ENCODE measurements around the gene LGALS1.
"Not testable (repeated sequence)": the region's sequence is repeated elsewhere in the genome, so short reads cannot be mapped to it uniquely, and the experiment has no call there.

LGALS1 gene

DNA sequence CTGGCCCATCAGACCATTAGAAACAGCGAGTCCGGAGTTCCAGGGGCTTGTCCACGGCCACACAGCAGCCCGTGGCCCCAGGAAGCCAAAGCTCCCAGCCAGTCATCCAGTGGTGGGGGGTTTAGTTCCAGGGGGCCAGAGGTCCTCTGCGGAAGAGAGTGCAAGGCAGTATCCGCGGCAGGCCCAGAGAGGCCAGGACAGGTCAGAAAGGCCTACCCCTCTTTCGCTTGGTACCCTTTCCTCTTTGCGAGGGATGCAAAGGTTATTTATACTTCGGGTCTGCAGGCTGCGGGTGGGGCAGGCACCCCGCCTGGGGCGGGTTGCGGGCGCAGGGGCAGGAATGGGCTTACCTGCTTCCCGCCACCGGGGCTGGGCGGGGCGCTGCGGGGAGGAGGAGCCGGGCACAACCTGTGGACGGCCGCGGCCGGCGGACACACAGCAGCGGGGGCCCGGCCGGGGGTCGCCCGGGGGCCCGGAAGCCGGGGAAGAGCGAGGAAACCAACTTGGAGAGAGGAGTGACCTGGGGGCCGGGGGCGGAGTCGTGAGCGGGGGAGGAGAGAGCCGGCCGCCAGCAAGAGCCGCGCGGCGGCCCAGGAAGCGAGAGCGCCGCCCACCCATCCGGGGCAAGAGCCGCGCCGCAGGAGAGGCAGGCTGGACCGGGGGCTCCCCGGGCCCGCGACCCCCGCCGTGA lies 36.2 kb upstream of the LGALS1 start, which contains the start of gene SH3BP1:
SH3BP1 (plus strand) TSS at position 600 of the 691 bp plus-strand sequence. CDS start 119 bp downstream, outside the sequence.
- peak in 1 of 2 donors; percentile 37 for DNase-seq (ENCODE audit: low read depth in 2 of 2)

DNA sequence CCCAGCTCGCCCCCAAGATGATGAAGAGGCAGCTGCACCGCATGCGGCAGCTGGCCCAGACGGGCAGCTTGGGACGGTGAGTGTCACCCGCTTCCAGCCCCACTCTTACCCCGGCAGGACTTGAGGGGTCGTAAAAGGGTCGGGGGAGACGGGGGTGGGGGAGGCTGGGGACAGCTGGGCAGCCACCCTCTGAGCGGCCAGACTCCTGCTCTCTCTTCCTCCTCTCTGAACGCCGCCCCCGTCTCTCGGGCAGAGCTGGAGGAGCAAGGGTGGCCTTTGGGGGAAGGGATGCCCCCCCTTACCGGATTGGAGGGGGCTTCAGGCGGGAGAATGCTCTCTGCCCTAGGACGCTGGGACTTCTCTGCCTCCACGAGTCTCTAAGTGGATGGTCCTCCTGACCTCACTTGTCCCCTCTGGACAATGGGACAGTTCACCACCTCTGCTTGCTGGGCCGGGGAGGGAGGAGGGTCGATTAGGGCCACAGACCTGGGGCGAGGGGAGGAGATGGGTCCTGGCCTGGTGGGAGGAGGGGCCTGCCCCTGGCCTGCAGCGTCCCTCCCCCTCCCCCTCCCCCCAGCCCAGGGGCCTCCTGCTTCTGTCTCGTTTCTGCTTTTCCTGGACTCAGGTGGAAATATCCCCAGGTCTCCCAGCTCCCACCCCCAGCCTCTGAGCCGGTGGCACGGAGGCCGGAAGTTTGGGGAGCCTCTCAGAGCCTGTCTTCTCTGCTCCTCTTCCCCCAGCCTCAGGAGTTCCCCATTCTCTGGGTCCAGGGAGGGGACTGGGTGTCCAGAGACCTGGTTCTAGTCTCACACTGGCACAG lies 35.5 kb upstream of the LGALS1 start:
- no peak for DNase-seq (ENCODE audit: low read depth in 2 of 2)

DNA sequence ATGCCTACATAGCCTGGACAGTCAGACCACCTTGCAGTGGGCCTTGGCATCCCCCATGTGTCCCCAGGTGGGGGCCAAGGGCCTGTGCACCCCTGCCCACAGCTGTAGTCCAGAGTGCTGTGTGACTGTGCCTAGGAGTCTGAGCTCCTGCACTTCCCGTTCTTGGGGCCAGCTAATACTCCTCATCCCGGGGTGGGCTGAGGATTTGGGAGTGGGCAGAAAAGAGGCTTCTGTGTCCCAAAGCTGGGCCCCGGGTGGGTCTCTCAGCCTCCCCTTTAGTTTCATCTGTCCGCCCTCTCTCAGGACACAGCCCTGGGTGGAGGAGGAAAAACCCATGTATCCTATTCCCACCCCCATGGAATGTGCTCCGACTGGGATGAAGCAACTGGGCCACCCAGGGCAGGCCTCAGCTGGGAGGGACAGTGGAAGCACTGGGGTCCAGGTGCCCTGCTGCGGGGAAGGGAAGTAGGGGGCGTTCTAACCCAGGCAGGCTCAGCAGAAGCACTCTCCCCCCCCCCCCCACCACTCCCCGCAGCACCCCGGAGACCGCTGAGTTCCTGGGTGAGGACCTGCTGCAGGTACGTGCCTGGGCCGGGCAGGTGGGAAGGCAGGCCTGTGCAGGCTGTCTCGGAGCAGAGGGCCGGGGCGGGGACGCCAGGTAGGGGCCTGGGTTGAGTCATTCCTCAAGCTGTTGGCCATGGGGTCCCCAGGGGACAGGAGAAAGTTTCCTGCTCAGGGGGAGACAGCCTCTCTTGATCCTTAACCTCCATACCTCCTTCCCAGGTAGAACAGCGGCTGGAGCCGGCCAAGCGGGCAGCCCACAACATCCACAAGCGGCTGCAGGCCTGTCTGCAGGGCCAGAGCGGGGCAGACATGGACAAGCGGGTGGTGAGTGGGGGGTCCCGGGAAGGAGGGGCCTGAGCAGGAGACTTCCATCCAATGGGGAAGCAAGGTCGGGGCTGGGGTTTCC lies 34.6 kb upstream of the LGALS1 start:
- no peak for DNase-seq (ENCODE audit: low read depth in 2 of 2)

DNA sequence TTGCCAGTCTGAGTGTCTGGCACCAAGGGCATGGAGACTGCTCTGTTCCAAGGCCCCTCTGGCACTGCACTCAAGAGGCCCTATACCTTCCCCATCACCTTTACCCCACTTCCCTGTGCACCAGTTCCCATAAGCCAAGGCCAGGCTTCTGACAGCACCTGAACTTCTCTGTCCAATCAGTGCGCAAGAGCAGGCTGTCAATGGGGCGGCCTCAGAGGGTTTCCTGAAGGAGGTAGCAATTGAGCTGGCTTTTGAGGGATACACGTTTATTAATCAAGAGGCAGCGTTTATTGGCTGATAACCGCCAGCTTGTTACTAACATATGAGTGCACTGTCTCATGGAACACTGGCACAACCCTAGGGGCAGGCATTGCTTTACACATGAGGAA lies 33.9 kb upstream of the LGALS1 start:
- no peak for DNase-seq (ENCODE audit: low read depth in 2 of 2)

DNA sequence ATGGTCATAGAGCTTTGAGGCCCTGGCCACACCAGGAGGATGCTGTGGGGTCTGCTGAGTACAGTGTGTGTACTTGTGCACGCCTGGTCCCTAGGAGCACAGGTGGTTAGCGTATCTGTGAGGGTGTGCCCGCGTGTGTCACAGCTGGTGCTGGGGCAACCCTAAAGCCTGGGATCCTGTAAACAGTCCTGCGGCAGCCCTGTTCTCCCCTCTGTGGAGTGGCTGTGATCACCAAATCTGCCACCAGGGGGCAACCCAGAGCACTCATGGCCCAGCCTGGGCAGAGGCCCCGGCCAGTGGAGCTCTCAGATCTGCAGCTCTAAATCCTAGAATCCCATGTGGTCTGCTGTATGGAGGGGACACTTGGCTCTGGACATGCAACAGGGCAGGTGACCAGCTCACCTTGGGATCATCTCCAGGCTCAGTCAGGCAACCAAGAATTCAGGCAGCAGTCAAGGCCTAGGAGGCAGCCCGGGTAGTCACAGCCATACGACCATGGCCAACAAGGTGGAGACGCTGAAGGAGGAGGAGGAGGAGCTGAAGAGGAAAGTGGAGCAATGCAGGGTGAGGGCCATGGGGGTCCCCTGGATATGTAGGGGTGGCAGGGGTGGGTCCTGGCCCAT lies 32.1 kb upstream of the LGALS1 start:
- peak; percentile 76 to 77 for DNase-seq (ENCODE audit: low read depth in 2 of 2)

DNA sequence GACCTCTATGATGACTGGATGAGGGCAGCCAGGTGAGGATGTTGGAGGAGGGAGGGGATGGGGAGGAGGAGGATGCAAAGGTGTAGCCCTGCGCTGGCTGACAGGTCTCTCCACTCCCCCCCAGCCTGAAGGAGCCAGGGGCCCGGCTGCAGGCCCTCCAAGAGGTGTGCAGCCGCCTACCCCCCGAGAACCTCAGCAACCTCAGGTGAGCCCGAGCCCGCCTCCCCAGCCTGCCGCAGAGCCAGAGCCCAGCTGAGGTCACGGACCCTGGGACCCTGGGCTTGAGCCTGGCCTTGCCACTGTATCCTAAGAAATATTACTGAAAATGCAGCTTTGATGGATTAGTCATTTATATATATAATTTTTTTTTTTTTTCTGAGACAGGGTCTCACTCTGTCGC lies 28.1 kb upstream of the LGALS1 start:
- DNase-seq (ENCODE audit: low read depth in 2 of 2): no peak

DNA sequence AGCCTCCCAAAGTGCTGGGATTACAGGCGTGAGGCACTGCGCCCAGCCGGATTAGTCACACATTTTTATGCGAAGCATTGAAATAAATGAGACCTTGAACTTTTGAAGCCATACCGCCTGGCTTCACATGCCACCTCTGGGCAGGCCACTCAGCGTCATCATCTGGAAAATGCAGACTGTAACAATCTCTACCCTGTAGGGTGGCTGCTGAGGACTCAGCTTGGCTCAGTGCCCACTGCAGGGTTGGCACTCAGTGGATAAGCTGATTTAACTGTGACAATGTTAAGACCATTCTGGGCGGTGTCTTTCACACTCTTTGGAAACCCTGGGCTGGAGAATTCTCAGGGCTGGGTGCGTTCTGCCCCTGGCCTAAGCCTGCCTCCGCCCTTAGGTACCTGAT lies 27.5 kb upstream of the LGALS1 start:
- no peak for DNase-seq (ENCODE audit: low read depth in 2 of 2)

DNA sequence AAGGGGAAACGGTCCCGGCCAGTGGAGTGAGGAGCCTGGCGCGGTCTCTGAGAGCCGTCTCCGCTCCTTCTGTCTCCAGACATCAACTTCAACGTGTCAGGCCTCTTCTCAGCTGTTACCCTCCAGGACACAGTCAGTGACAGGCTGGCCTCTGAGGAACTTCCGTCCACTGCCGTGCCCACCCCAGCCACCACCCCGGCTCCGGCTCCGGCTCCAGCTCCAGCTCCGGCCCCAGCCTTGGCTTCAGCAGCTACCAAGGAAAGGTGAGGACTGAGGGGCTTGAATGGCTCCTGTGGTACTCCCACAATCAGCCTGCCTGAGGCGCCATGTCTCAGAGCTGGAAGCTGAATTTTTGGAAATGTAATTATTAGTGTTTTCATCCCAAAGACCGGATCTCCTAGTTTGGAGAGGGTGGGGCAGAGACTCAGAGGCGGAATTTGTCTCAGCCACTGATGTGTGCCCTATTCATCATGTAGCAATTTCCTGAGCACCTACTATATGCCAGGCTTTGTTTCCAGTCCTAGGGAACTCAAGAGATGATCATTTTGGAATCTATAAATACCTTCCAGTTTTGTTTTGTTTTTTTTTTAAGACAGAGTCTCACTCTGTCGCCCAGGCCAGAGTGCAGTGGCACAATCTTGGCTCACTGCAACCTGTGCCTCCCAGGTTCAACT lies 24.8 kb upstream of the LGALS1 start:
- DNase-seq (ENCODE audit: low read depth in 2 of 2): no peak

DNA sequence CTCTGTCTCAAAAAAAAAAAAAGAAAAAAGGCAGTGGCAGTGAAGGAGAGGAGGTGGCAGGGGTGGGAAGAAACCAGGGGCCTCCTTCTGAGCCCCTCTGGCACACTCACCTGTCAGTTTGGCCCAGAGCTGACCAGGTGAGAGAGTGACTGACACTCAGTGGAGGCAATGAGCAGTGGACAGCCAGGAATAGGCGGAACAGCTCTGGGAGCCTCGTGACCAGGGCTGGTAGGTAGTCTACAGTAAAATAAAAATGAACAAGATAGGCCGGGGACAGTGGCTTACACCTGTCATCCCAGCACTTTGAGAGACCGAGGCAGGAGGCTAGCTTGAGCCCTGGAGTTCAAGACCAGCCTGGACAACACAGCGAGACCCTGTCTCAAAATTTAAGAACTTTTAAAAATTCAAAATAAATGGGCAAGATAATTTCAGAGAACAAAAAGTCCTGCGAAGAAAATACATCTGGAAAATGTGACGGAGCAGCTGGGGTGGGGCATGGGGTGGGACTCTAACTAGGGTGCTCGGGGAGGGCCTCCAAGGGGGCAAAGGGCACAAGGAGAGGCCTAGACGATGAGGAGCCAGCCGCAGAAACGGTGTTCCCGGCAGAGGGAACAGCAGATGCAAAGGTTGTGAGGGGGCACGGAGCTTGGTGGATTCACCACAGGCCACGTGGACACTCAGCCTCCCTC lies 20.7 kb upstream of the LGALS1 start:
- no peak for DNase-seq (ENCODE audit: low read depth in 2 of 2)

DNA sequence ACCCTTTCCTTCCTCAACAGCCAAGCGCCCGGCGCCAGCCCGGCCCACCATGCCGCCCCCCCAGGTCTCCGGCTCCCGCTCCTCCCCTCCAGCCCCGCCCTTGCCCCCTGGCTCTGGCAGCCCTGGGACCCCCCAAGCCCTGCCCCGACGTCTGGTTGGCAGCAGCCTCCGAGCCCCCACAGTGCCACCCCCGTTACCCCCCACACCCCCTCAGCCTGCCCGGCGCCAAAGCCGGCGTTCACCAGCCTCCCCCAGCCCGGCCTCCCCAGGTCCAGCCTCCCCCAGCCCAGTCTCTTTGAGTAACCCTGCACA lies 20.2 kb upstream of the LGALS1 start:
- DNase-seq (ENCODE audit: low read depth in 2 of 2): no peak

DNA sequence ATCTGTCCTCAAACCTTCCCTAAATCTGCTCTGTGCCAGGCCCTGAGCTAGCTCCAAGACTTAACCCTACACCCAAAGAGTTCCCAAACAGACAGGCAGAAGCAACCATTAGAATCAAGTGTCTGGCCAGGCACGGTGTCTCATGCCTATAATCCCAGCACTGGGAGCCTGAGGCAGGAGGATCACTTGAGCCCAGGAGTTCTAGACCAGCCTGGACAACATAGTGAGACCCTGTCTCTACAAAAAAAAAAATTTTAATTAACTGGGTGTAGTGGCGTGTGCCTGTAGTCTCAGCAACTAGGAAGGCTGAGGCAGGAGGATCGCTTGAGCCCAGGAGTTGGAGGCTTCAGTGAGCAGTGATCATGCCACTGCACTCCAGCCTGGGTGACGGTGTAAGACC lies 18.9 kb upstream of the LGALS1 start:
- DNase-seq (ENCODE audit: low read depth in 2 of 2): not testable (repeated sequence)

DNA sequence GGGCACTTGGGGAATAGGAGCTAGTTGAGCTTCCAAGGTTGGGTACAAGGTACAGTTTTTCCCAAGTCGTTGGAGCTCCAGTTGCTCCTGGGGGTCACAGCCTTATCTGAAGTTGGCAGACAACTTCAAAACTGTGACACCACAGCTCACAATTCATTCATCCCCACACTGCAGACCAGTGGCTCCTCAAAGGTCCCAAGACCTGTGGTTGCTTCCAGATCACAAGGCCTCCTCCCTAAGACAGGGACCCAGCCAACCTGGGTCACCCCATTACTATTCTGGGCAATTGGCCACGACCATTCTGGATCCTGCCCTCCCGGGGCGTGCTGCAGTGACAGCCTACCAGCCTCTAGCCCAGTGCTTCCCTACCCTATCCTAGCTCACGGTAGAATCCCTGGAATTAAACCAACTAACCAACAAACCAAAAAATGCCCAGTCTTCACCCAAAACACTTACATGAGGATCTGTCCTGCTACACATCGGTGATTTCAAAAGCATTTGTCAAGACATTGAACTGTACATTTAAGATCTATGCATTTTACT lies 17.8 kb upstream of the LGALS1 start:
- DNase-seq (ENCODE audit: low read depth in 2 of 2): no peak

DNA sequence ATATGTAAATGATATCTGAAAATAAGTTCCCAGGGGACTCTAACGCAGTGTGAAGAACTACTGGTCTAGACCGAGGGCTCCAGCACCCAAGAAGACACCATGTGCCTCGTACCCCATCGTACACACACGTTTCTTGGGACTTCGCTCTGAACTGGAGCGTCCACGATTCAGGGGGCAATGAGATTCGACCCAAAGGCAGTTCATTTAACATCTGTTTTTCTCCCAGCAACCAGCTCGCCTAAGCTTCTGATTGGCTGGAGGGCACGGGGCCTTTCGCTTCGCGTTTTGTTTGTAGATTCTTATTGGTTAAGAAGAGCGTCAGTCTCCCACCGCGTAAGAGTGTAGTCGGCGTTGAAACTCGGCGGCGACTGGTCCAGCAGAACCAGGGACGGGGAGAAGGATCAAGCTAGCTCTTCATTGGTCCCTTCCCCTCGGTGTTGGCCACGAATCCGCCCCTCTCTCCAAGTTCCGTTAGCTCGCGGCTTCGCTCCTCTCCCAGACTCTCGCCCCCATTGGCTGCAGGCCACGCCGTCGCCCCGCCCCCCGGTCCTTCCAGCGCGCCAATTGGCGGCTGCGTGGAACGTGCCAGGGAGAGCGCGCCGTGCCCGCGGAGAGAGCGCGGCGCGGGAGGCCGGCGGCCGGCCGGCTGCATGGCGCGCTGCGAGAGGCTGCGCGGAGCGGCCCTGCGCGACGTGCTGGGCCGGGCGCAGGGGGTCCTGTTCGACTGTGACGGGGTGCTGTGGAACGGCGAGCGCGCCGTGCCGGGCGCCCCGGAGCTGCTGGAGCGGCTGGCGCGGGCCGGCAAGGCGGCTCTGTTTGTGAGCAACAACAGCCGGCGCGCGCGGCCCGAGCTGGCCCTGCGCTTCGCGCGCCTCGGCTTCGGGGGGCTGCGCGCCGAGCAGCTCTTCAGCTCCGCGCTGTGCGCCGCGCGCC lies 17.0 kb upstream of the LGALS1 start, which contains the start of gene PDXP:
PDXP (plus strand) TSS at position 591 of the 933 bp plus-strand sequence; CDS start at position 651, 60 bp downstream.
- peak; percentile 96 to 97 for DNase-seq (ENCODE audit: low read depth in 2 of 2)

DNA sequence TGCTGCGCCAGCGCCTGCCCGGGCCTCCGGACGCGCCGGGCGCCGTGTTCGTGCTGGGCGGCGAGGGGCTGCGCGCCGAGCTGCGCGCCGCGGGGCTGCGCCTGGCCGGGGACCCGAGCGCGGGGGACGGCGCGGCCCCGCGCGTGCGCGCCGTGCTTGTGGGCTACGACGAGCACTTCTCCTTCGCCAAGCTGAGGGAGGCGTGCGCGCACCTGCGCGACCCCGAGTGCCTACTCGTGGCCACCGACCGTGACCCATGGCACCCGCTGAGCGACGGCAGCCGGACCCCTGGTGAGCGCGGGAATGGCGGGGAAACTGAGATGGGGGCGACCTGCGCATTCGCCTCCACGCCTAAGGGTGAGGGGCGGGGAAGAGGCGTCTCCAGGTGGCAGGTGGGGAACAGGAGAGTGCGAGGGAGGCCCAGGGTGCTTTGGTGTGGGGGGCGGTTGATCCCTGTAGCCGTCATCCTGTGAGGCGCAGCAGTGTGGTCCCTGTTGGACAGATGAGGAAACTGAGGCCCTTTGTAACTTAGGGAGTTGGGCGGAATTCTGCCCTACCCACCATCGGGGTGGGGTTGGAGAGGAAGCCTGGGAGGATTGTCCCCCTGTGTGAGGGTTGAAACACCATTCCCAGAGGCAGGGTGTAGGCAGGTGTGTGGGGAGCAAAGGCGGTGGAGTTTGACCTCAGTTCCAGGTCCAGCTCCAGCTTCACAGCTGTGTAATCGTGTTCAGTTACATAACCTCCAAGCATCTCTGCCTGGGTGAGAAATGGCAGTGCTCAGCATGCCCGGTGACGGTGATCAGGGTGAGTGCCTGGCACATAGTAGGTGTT lies 16.2 kb upstream of the LGALS1 start:
- no peak for DNase-seq (ENCODE audit: low read depth in 2 of 2)

DNA sequence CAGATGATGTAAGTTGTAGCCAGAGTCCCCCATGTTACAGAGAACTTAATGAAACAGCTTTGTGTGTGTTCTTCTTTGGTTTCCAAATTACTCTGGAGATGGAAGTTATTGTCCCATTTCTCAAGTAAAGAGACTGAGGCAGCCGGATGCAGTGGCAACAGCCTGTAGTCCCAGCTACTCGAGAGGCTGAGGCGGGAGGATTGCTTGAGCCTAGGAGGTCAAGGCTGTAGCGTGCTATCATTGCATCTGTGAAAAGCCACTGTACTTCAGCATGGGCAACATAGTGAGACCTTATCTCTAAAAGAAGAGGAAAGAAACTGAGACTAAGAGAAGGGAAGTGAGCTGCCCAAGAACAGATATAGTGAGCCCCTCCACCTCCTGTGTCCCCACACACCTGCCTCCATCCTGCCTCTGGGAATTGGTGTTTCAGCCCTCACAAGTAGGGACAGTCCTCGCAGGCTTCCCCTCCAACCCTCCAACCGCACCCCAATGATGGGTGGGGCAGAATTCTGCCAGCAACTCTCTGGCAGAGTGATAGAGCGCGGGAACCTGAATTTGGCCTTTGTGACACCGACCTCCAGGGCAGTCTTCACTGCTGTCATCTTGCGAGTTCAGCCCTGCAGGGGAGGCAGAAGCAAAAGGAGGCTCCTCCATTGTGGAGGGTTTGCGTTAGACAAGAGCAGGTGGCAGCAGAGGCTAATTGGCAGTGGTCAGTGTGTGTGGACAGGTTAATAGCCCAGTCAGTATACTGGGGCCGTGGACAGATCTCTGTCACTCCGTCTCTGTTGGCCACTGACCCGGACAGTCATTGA lies 15.3 kb upstream of the LGALS1 start:
- no peak for DNase-seq (ENCODE audit: low read depth in 2 of 2)

DNA sequence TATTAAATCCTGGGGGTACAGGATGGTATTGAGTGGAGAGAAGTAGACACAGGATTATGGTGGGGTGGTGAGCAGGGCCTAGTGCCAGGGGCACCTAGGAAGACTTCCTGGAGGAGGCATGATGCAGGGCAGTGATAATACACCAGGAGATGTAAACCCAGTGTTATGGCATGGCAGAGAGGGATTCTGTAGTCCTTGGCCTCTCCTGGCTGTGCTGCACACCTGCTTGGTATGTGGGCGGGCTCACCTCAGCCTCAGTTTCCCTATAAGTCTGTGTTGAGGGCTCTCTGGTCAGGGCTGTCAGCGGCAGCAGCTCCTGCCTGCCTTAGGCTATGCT lies 14.8 kb upstream of the LGALS1 start:
- no peak for DNase-seq (ENCODE audit: low read depth in 2 of 2)

DNA sequence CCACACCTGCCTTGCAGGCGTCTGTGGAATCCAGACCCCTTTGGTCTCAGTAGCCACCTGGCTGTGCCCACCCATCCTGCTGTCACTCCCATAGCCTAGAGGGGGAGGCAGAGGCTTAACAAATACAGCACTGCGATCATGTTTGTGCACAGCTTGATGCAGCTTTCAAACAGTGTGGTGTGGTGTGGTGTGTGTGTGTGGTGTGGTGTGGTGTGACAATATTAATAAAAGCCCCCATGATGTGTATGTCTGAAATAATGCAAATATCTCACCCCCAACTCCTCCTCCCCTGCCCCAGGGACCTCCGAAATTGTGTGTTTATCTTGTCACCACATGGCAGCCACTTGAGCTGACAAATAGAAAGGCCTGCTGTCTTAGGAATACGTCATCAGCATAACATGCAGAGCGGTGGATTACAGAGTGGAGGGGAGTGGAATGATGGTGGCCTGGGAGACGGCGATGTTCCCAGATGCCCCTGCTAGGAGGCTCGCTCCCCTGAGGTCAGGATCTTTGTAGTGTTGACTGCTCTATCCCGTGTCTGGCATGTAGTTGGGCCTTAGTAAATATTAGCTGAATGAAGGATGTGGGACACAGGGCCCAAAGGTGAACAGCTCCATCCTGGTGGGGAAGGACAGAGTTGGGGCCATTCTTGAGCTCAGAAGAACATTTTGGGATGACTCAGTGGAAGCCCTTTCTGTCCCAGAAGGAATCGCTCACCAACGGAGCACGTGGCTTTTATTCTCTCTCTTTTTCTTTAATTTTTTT lies 14.1 kb upstream of the LGALS1 start:
- no peak for DNase-seq (ENCODE audit: low read depth in 2 of 2)

Measured in stimulated activated CD8-positive, alpha-beta memory T cell treated with anti-CD3 and anti-CD28 coated beads, Interleukin-2, amount 100 ng/mL, for 1 hour (primary cell).